ENCODE data around the gene NTSR2. TPM values are rescaled to one million over a fixed set of nuclear protein-coding genes. Genes with fewer than 3 reads are reported as not detected.
"Not testable (repeated sequence)": the region's sequence is repeated elsewhere in the genome, so short reads cannot be mapped to it uniquely, and the experiment has no call there.

The NTSR2 gene
- total RNA-seq, 1 donor from 2014 or later, result 0.31 TPM

GRCh38 chr2:11679486-11680181, 9.6 kb upstream of the NTSR2 start:
- no peak for DNase-seq

GRCh38 chr2:11679016-11679415, 9.0 kb upstream of the NTSR2 start:
- DNase-seq, result no peak

GRCh38 chr2:11678306-11678960, 8.4 kb upstream of the NTSR2 start:
- DNase-seq, result no peak

- no peak for DNase-seq
Observed at GRCh38 chr2:11677136-11678055, 7.4 kb upstream of the NTSR2 start.

GRCh38 chr2:11676640-11677039, 6.6 kb upstream of the NTSR2 start:
- DNase-seq, result no peak

- no peak for DNase-seq
Observed at GRCh38 chr2:11675423-11676112, 5.6 kb upstream of the NTSR2 start.

GRCh38 chr2:11674983-11675382, 5.0 kb upstream of the NTSR2 start:
- DNase-seq, result no peak

- no peak for DNase-seq
Observed at GRCh38 chr2:11672407-11672806, 2.4 kb upstream of the NTSR2 start.

- no peak for DNase-seq
Observed at GRCh38 chr2:11667866-11668637, 1.9 kb downstream of the NTSR2 start.

- no peak for DNase-seq
Observed at GRCh38 chr2:11667194-11667593, 2.8 kb downstream of the NTSR2 start.

GRCh38 chr2:11665510-11666362, 4.3 kb downstream of the NTSR2 start:
- DNase-seq, result no peak

GRCh38 chr2:11665028-11665427, 5.0 kb downstream of the NTSR2 start:
- no peak for DNase-seq

GRCh38 chr2:11663427-11663826, 6.6 kb downstream of the NTSR2 start:
- no peak for DNase-seq

- DNase-seq, result no peak
Observed at GRCh38 chr2:11662882-11663281, 7.1 kb downstream of the NTSR2 start.

- DNase-seq, result no peak
Observed at GRCh38 chr2:11661891-11662435, 8.0 kb downstream of the NTSR2 start.

- DNase-seq, result not testable (repeated sequence)
Observed at GRCh38 chr2:11660396-11660795, 9.6 kb downstream of the NTSR2 start.

GRCh38 chr2:11659851-11660250, 10.1 kb downstream of the NTSR2 start:
- no peak for DNase-seq

GRCh38 chr2:11659115-11659475, 10.9 kb downstream of the NTSR2 start:
- DNase-seq, result no peak

GRCh38 chr2:11658208-11659114, 11.5 kb downstream of the NTSR2 start:
- DNase-seq, result no peak

Data from occipital lobe (tissue), 2 donors.